HG03469 (cell line): ENCODE measurements around the gene POLR2H.

Experiments used
- ATAC-seq: cut with Tn5 transposase; IDR thresholded peaks from one replicate; pipeline ENCODE4 v1.9.1; 2021; ENCODE audit warnings: mild to moderate bottlenecking, moderate library complexity, moderate number of reproducible peaks; ENCODE audit not compliant: unreplicated experiment

POLR2H gene

DNA sequence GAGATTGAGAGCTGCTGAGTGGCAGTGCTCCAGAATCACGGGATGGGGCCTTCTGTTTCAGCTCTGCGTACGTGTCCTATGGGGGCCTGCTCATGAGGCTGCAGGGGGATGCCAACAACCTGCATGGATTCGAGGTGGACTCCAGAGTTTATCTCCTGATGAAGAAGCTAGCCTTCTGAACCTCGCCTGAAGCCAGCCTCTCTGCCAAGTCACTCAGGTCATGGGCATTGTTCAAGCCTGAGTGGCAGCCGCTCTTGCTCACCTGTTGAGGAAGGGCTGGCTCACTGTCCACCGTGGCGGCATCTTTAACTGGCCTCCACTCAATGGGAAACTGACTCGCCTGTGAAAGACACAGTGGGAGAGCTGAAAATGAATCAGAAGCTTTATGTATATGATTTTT is 6.6 kb downstream of the POLR2H start:
- ATAC-seq: no peak

- ATAC-seq: no peak
Observed at GRCh38 chr3:184368586-184369183, 7.2 kb downstream of the POLR2H start.

DNA sequence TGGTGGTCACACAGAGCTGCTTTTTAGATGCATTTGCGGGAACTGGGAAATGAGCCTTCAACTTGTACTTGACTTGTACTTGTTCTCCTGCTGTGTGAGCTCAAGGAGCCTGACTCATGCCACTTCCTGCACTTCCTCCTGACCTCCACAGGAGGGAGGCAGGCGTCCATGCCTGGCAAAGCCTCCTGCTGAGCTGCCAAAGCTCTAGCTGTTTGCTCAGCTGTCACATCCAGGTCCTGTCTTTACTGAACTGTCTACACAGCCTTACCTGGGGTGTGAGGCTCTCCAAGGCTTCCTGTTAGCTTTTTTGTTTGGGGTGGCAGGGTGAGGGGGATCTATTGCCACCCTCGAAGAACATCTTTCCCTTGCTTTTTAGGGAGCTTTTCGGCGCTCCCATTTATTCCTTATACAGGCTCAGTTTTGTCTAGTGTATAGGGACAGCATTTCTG is 10.1 kb downstream of the POLR2H start:
- peak; percentile 56 for ATAC-seq

- no peak for ATAC-seq
Observed at GRCh38 chr3:184372296-184372821, 10.8 kb downstream of the POLR2H start.

DNA sequence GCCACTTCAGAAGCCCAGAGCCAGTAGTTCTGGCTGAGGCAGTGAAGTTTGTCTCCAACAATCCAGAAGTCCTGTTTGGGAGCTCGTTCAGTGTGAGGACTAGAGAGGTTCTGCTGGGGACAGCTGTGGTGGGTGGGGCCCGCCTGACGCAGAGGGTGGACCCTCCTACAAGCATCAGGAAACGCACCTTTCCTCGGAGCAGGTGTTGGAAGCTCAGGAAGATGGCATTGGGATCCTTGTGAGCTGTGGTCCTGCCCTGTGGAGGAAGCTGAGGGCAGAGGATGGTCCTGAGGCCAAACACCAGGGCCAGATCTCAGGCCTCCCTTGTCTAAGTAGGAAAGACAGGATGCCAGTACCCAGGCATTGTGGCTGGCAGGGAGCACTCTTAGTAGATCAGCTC is 11.4 kb downstream of the POLR2H start:
- no peak for ATAC-seq

DNA sequence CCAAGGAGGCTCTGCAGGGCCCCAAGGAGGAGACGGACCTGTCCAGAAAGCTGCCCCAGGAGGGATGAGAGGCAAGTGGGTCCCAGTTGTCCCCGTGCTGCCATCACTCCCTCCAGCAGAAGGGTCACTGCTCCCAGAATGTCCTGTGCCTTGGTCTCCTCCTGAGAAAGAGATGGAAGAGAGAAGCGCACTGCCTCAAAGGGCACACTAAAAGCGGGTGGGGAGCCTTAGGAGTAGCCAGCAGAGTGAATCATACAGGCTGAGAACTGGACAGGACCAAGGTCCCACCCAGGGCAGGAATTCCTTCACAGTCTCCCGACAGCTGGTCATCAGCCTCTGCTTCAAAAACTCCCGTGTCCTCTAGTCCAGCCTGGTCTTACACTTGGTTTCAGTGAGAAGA is 11.9 kb downstream of the POLR2H start:
- no peak for ATAC-seq

DNA sequence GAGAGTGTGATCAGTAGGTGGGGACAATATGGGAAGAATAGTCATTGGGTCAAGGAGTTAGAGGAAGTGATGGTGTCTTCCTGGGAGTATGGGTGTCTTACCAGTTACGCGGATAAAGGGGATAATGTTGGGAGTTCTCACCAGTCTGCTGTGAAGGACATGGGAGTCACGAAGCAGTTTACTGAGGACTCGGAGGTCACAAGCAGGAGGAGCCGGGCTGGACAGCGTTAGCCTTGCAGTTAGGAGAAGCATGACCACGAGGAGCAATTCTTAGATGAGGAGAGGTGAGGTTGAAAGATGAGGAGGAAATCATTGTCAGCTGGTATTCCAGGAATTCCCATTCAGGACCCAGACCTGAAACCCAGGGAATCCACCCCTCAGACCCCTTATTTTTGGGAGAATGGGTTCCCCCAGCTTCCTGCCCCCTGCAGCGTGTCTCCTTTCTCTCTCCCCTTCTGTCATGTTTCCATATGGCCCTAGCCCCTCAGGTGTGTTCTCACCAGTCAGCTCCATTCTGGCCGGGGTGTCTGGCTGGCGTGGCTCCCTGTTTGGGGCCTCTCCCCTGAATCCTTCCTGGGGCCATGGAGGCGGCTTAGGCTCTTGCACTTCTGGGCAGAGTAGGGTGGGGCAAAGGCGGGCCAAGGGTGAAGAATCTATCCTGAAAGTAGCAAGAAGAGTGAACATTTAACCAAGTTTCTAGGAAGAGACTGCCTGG is 14.4 kb downstream of the POLR2H start:
- no peak for ATAC-seq

DNA sequence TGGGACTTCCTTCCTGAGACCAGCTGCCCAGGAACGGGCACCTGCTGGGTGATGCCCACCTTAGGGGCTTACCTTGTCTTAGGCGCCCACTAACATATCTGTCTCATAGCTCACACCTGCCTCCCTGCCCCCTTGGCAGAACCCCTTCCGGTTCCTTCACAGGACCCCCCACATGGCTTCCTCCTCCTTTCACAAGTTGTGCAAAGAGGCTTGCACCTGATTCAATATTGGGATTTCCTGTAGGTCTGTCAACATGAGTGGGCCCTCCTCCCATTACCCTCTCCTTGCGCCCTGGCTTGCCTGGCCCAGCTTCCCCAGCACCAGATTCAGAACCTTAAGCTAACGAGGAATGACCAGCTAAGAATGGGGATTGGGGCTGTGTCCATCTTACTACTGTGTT is 15.9 kb downstream of the POLR2H start:
- no peak for ATAC-seq

GRCh38 chr3:184377882-184378445 is 16.5 kb downstream of the POLR2H start, which contains the start of gene THPO:
TSS of gene THPO (minus strand) at chr3:184378207. CDS start at chr3:184376259, 1,948 bp downstream.
- no peak for ATAC-seq

DNA sequence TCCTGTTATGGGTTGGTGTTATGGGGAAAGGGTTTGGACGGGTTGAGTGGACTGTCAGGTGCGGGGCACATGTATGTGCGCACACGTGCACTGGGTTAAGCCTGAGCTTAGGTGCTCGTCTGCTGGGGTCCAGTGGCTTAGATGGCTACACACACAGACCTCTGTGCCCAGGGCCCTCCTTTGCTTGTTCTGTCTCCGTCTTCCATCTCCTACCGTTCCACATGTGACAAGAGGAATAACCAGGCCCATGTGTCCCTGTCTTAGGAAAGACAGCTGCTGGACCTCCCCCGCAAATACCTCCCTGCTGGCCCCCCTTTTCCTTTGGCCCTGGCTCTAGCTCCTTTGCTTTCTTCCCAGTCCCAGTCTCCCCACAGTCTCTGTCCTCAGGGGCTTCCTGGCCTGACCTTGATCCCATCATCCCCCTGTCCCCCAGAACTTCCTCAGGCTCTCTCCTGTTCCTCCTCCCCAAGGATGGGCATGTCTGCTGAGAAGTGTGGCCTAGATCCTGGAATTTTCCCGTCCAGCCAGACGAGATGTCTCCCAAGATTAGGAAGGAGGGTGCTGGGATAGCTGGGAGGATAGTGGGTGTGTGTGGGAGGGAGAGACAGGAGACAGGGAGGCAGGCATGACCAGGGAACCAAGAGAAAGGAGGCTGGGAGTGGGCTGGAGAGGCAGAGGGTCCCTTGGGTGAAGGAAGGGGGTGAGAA is 17.3 kb downstream of the POLR2H start:
- no peak for ATAC-seq

- ATAC-seq: no peak
Observed at GRCh38 chr3:184379358-184380184, 18.1 kb downstream of the POLR2H start, which contains the start of gene CHRD. TSS of gene CHRD (plus strand) at chr3:184380054. CDS start at chr3:184380319, 265 bp downstream.

GRCh38 chr3:184380185-184380626 is 18.7 kb downstream of the POLR2H start:
- ATAC-seq: no peak

DNA sequence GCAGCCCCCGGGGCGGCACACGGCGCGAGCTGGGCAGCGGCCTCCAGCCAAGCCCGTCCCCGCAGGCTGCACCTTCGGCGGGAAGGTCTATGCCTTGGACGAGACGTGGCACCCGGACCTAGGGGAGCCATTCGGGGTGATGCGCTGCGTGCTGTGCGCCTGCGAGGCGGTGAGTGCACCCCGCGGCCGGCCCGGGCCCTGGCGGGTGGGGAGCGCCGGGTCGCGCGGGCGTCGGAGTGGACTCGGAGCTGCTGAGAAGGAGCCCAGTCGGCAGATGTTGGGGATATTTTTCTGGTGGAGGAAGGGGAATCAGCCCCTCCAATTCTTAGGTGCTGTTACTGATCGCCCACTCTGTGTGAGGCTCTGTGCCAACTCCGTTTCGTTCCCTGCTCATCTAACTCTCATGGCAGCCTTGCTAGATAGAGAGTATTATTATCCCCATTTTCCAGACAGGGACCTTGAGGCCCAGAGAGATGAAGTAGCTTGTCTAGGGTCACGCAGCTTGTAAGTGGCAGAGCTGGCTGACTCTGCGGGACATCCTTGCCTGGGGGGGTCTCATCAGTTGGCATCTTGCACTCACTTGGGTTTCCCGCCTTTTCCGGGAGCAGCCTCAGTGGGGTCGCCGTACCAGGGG is 19.2 kb downstream of the POLR2H start:
- no peak for ATAC-seq

GRCh38 chr3:184381261-184382224 is 20.0 kb downstream of the POLR2H start:
- ATAC-seq: no peak

GRCh38 chr3:184382326-184383032 is 21.0 kb downstream of the POLR2H start:
- no peak for ATAC-seq

DNA sequence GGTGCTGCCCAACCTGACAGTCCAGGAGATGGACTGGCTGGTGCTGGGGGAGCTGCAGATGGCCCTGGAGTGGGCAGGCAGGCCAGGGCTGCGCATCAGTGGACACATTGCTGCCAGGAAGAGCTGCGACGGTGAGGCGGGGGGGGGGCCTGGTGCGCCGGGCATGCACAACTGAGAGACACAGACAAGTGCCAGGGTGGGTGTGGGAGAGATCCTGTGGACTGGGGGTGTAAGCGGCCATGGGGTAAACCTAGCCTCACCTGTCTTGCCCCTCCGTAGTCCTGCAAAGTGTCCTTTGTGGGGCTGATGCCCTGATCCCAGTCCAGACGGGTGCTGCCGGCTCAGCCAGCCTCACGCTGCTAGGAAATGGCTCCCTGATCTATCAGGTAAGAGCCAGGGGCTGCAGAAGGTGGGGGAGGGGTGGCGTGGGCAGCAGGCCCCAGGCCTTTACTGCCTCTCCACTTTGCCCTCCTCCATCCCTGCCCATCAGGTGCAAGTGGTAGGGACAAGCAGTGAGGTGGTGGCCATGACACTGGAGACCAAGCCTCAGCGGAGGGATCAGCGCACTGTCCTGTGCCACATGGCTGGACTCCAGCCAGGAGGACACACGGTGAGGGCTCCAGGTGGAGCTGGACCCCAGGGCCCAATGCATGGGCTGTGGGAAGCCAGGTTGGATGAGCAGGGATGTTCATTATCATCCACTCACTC is 21.7 kb downstream of the POLR2H start:
- no peak for ATAC-seq

DNA sequence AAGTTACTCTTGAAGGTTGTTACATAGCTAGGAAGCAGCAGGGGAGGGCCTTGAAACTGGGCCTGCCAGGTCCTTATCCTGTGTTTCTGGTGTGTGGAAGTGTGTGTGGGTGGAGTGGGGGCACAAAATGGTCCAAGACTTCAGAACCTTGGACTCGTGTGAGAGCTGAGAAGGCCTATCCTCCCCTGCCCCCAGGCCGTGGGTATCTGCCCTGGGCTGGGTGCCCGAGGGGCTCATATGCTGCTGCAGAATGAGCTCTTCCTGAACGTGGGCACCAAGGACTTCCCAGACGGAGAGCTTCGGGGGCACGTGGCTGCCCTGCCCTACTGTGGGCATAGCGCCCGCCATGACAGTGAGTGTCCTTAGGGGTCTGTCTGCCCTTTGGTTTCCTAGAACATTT is 22.8 kb downstream of the POLR2H start:
- no peak for ATAC-seq
